ENCODE data around the gene USP9Y. TPM values are rescaled to one million over a fixed set of nuclear protein-coding genes. Genes with fewer than 3 reads are reported as not detected.

Gene USP9Y
- total RNA-seq, 2 donors from 2014 or later, result 44.1 TPM; not detected in 1

DNA sequence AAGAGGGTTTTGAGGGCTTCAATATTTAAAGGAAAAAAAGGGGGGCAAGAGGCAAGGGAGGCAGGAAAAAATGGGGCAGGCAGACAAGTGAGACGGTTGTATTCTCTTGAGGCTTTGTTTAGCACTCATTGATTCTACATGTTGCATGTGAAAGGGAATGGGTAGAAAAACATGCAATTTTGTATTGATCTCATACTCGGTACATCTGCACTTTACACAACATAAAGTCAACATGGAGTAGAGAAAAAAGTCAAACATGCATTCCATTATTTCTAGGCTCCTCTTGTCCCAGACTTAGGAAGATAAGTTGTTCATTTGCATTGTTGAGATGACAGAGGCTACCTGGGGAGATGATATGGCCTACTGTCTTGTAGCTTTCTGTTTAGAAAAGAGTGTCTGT is 166.9 kb downstream of the USP9Y start:
- Histone ChIP-seq H3K4me3 (ENCODE audit: low read length) (no peak overlapping the region), H3K27me3 (ENCODE audit: control insufficient read depth, insufficient read depth, low read length, poor library complexity, severe bottlenecking) (no peaks in the 10 kb centered on the region), H3K9me3 (ENCODE audit: control insufficient read depth, low read length) (no peaks in the 10 kb centered on the region), H3K27ac (ENCODE audit: low read depth, low read length) (no peak overlapping the region), H3K9ac (ENCODE audit: extremely low read depth, low read length, poor library complexity, severe bottlenecking) (no peak overlapping the region), H3K36me3 (ENCODE audit: control insufficient read depth, insufficient read depth, low read length) (no peaks in the 10 kb centered on the region), H3K4me1 (ENCODE audit: control insufficient read depth, insufficient read depth, low read length) (no peaks in the 10 kb centered on the region)
- TF ChIP-seq, protein P1, sequence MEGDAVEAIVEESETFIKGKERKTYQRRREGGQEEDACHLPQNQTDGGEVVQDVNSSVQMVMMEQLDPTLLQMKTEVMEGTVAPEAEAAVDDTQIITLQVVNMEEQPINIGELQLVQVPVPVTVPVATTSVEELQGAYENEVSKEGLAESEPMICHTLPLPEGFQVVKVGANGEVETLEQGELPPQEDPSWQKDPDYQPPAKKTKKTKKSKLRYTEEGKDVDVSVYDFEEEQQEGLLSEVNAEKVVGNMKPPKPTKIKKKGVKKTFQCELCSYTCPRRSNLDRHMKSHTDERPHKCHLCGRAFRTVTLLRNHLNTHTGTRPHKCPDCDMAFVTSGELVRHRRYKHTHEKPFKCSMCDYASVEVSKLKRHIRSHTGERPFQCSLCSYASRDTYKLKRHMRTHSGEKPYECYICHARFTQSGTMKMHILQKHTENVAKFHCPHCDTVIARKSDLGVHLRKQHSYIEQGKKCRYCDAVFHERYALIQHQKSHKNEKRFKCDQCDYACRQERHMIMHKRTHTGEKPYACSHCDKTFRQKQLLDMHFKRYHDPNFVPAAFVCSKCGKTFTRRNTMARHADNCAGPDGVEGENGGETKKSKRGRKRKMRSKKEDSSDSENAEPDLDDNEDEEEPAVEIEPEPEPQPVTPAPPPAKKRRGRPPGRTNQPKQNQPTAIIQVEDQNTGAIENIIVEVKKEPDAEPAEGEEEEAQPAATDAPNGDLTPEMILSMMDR (conservative IDR thresholded peaks at IDR 0.05), result no peak
- 86% methylated on average over 1 of the region's 2 CpGs; no CpG with 5 or more reads in 1 of the 2 experiments for WGBS, 2 experiments (ENCODE audit: insufficient coverage in 1 of 2, insufficient read length in 1 of 2)
- no peaks in the 10 kb centered on the region for H3K4me1 Mint-ChIP-seq
- H3K27me3 Mint-ChIP-seq (ENCODE audit: insufficient read depth), result no peaks in the 10 kb centered on the region
- H3K36me3 Mint-ChIP-seq (ENCODE audit: low read depth), result no peaks in the 10 kb centered on the region
- no peak for DNase-seq
- H3K9me3 Mint-ChIP-seq, result no peaks in the 10 kb centered on the region
- H3K4me3 Mint-ChIP-seq, result no peak overlapping the region
- H3K27ac Mint-ChIP-seq, result no peak overlapping the region

DNA sequence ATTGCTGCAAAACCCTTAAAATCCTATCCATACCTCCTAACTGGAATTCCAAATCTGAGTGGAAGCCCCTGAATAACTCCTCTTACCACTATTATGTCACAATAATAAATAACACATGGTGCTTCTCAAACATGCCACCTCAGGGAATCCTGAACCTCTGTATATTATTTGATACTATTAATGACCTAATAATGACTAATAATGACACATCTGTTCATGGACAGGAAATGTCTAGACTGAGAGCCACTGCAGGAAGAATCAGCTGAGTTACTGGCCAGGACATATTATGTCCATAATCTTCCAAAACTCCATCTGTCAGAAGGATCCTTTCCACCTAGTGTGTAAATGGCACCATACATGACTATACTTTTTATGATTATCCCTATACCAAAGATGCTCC is 195.9 kb downstream of the USP9Y start:
- no peak for DNase-seq
- H3K27me3 ChIP-seq (ENCODE audit: control insufficient read depth, insufficient read depth, low read length, poor library complexity, severe bottlenecking), result no peaks in the 10 kb centered on the region
- TF ChIP-seq, protein P1 (conservative IDR thresholded peaks at IDR 0.05), result no peak
- H3K4me3 ChIP-seq (ENCODE audit: low read length), result no peak overlapping the region
- Mint-ChIP-seq H3K27ac (no peak overlapping the region), H3K4me1 (no peaks in the 10 kb centered on the region), H3K27me3 (ENCODE audit: insufficient read depth) (no peaks in the 10 kb centered on the region), H3K36me3 (ENCODE audit: low read depth) (no peaks in the 10 kb centered on the region), H3K4me3 (no peak overlapping the region), H3K9me3 (no peaks in the 10 kb centered on the region)
- H3K9me3 ChIP-seq (ENCODE audit: control insufficient read depth, low read length), result no peaks in the 10 kb centered on the region
- H3K27ac ChIP-seq (ENCODE audit: low read depth, low read length), result no peak overlapping the region
- no peaks in the 10 kb centered on the region for H3K36me3 ChIP-seq (ENCODE audit: control insufficient read depth, insufficient read depth, low read length)
- no peak overlapping the region for H3K9ac ChIP-seq (ENCODE audit: extremely low read depth, low read length, poor library complexity, severe bottlenecking)
- no peaks in the 10 kb centered on the region for H3K4me1 ChIP-seq (ENCODE audit: control insufficient read depth, insufficient read depth, low read length)

DNA sequence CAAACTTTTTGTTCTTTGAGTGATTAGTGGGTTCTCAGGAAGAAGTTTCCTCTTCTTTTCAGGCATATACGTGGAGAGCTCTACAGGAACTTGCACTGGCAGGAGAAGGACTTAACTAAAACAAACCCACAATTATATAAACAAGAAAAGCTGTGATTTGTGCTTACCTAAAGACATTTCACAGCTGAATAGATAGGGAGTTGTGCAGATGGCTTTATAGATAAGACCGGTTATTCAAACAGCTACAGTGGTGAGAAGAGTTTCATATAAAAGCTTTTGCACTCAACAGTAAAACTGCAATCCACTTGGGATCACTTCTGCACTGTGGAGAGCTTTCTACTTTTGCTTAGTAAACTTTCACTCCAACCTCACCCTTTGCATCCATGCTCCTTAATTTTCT is 197.6 kb downstream of the USP9Y start:
- H3K27me3 Mint-ChIP-seq (ENCODE audit: insufficient read depth), result no peaks in the 10 kb centered on the region
- H3K9me3 Mint-ChIP-seq, result no peaks in the 10 kb centered on the region
- H3K4me3 Mint-ChIP-seq, result no peak overlapping the region
- no peaks in the 10 kb centered on the region for H3K4me1 Mint-ChIP-seq
- H3K9ac ChIP-seq (ENCODE audit: extremely low read depth, low read length, poor library complexity, severe bottlenecking), result no peak overlapping the region
- no peak overlapping the region for H3K27ac ChIP-seq (ENCODE audit: low read depth, low read length)
- TF ChIP-seq, protein P1 (conservative IDR thresholded peaks at IDR 0.05), result no peak
- H3K27ac Mint-ChIP-seq, result no peak overlapping the region
- H3K9me3 ChIP-seq (ENCODE audit: control insufficient read depth, low read length), result no peaks in the 10 kb centered on the region
- no peaks in the 10 kb centered on the region for H3K27me3 ChIP-seq (ENCODE audit: control insufficient read depth, insufficient read depth, low read length, poor library complexity, severe bottlenecking)
- no peak for DNase-seq
- no peaks in the 10 kb centered on the region for H3K36me3 ChIP-seq (ENCODE audit: control insufficient read depth, insufficient read depth, low read length)
- H3K36me3 Mint-ChIP-seq (ENCODE audit: low read depth), result no peaks in the 10 kb centered on the region
- 88% methylated on average over 1 of the region's 2 CpGs; no CpG with 5 or more reads in 1 of the 2 experiments for WGBS, 2 experiments (ENCODE audit: insufficient coverage in 1 of 2, insufficient read length in 1 of 2)
- no peaks in the 10 kb centered on the region for H3K4me1 ChIP-seq (ENCODE audit: control insufficient read depth, insufficient read depth, low read length)
- no peak overlapping the region for H3K4me3 ChIP-seq (ENCODE audit: low read length)
